UCSD-AML1 (cell line): ENCODE measurements around the gene CATSPER3.

Experiments used
- DNase-seq: peaks from one replicate; lab custom pipeline; 2025; ENCODE audit not compliant: unreplicated experiment; lab: John Stamatoyannopoulos, UW

The CATSPER3 gene

DNA sequence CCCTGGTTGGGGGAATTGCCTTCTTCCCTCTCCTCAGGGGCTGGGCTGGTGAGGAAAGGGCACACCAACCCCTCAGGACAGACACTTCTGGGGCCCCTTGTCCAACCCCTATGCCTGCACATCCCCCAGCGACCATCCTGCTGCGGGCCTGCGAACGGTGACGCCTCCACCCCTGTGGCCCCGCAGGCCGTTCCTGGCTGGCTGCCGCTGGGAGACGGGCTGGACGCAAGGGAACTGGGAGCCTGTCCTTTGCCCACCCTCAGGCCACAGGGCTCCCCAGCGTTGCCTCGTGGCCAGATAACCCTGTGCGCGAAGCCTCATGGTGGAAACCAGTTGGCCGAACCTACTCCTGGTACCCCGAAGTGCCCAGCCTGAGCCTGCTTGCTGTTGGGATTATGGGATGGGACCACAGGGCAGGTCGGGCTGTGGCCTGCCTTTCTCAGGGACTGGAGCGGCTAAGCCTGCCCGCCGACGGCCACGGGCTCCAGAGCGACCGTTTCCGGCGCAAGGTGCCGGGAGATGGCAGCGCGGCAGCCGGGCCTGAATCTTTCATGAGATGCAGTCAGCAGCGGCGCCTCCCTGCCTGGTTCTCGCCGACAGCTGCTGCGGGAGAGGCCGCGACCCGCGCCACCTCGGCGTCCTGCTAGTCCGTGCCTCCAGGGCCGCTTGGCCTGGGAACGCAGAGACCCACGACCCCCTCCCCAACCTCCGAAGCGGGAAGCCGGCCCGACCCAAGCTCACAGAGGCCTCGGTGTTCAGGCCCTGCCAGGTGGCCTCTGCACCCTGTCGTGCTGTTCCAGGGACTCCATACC, 72.8 kb downstream of the CATSPER3 start:
- no peak for DNase-seq

DNA sequence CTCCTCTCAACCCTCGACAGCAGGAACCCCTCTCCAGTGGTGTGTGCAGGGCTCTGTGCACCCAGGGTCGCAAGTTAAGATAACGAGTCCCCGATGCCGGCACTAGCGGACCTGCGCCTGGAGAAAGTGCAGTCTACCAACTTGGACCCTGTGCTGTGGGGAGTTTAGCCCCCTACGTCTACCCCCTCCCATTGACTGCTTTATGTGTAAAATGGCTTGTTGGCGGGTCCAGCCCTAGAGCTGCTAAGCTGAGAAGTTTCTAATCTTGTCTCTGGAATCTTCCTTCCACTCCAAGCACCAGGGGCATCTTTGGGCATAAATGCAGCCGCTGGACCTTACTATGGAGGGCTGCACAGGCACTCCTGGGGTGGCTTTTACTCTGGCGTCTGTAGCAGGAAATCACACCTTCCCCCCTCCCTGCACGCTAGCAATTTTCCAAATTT, 73.5 kb downstream of the CATSPER3 start:
- DNase-seq, result no peak

DNA sequence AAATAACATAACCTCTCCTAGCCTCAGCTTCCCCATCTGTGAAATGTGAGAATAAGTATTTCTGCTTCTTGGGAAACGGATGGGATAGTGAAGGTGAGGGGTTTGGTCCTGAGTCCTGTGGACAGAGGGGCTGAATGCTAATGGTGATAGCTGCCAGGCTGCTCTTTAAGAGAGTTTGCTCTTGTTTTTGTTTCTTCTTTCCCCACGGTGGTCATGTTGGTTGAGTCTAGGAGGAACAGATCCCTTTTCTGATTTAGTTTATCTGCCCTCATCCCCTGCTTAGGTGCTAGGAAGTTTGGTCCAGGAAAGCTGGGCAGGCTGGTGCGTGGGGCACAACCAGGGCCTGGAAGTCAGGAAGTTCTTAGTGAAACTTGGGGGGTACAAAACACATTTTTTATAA, 74.0 kb downstream of the CATSPER3 start:
- no peak for DNase-seq

DNA sequence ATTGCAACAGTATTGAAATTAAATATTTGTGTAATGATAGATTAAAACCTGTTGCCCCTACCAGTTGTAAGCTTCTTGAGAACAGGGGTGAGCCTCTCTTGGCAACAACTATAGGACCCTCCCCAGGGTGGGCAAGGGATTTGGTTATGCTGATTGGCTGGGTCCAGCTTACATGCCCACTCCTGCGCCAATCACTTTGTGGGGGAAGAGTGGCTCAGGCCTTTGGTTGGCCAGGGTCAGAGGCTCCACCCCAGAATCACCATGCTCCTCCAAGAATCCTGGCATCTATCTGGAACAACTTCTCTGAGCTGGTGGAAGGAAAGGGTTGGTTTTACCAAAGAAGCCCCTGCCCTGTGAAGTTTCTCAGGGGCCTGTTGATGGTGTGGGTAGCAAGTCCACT, 74.9 kb downstream of the CATSPER3 start:
- DNase-seq, result no peak

DNA sequence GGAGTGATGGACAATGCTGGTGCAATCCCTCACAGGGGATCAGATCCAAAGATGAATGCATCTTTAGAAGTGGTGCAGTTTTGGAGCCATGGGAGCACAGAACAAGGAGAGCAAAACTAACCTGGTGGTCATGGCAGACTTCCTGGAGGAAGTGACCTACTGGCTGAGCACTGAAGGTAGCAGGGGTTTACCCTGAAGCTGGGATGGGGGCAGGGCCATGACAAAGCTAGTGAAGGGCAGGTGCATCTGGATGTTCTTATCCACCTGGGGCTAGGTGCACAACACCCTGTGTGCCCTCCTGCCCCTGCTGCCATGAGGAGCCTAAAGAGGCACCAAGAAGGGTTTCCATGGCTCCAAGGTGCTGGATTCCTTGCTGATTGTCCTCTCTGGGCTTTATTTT, 77.8 kb downstream of the CATSPER3 start:
- no peak for DNase-seq

DNA sequence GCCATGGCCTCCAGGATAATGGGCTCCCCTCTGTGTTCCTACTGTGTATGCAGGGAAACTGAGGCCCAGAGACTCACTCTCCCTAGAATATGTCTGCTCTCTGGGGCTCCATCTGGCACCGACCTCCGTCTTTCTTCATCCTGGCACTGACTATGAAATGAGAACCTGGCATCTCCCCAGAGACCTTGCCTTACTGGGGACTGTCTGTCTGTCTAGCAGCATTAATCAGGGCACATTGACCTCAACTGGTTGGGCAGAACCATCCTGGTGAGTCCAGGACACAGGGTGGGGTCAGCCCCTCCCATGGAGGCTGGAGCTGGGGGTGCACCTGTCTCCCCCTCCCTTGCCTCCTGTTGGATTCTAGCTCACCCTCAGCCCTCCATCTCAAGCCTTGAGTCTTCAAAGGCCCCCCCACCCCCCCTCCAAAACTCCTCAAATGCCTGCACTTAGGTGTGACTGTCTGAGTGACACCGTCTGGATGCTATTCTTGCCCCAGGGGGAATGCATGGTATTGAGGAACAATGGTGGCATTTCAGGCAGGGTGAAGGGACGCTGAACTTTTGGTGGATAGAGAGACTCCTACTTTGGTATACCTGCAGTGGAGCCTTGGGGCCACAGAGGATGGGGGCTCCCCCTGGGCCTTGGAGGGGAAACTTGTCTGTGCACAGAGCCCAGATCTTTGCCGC, 79.1 kb downstream of the CATSPER3 start:
- no peak for DNase-seq

DNA sequence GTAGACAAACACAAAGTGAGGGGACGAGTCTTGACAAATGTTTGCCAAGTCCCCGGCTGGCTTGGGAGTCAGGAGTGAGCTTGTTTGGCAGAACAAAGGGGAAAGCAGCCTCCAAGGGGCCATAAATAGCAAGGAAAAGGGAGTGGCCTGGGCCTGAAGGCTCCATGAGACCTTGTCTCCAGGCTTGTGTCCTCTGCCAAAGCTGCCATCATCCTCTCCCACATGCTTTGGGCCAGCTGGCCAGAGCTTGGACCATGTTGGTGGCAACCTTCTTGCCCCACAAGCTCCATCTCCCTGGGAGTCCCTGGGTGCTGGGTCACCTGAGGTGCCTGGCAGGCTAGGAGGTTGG, 79.6 kb downstream of the CATSPER3 start:
- no peak for DNase-seq

DNA sequence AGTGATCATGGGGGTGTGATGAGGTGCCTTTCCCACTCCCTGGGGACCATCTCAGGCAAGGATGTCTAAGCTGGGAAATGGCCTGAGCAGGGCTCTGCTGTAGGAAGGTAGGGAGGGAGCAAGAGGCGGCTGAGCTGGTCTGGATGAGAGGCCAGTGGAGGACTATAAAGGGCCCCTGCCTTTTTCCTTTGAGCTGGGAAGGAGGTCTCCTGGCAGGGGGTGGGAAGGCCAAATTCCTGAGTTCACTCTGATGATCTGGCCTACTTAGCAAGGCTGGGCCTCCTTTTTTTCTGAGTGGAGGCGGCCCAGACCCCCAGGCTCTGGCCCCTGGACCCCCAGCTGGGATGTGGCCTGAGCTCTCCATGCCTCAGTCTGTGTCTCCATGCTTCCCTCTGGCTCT, 80.6 kb downstream of the CATSPER3 start:
- no peak for DNase-seq

DNA sequence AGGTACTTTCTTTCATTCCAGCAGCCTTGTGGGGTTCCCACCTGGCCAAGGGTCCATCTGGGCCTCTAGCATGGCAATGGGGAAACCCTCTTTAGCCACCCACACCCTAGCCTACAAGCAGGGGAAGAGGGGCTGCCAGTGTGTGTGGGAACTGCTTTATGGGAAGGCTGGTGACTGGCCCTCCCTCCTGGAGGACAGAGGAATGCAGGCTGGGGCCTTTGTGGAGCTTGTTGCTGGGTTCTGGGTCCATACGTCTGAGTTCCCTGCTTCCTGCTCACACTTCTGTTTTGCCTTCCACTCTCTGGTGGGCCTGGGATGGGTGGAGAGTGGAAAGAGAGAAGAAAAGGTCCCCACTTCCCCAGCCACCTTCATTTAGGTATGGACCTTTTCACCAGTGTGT, 81.2 kb downstream of the CATSPER3 start:
- no peak for DNase-seq

DNA sequence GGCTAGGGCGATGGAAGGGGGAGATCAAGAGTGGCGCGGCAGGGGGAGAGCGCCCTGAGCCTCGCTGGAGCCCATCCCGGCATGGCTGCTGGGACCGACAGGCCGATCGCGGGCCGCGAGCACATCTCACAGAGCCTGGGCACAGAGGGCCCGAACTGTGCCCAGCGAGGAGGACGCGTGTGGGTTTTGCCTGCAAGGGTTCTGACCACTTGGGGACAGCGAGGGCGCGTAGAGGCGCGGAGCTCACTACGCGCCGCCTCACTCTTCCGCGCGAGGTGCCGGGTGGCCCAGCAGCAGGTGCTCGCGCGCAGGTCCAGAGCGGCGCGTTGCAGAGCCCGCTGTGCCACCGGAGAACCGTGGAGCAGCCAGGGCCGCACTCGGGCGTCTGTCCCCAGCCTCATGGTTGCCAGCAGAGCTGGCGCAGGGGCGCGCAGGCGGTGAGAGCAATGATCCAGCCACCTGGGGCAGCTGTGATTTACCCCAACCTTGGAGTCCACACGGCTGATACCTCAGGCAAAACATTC, 82.6 kb downstream of the CATSPER3 start:
- no peak for DNase-seq

DNA sequence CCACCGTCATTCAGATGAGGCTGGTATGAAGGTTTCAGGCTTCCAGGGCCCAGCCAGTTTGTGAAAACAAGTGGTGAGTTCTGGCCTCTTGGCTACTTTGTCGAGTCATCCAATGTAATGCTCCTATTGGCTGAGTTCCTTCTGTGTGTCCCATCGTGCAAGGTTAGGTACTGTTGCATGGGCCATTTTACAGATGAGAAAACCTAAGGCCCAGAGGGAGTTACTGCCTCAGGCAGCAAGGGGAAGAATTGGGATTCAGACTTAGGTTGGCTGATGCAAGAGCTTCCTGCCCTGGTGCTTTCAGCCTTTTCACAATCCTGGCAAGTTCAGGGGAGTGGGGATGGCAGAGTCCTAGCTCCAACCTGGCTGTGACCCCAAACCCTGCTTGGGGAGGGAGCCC, 83.7 kb downstream of the CATSPER3 start:
- DNase-seq, result no peak

DNA sequence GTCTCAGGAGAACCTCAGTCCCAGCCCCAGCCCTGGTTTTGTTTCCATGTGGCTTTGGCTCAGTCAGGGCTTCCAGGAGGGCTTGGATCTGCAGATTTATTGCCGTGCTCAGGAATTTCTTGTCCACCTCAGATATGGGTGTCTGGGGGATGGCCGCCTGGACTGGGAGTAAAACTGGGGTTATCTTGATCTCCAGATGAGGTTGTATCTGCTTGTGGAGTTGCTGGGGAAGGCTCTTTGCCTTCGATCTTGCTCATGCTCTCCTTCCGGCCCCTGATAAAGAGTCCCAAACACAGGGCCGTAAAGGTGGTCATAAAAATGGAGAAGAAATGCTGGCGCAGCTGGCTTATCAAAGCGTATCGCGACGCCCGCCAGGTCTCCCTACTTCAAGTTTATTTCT, 84.2 kb downstream of the CATSPER3 start:
- no peak for DNase-seq

DNA sequence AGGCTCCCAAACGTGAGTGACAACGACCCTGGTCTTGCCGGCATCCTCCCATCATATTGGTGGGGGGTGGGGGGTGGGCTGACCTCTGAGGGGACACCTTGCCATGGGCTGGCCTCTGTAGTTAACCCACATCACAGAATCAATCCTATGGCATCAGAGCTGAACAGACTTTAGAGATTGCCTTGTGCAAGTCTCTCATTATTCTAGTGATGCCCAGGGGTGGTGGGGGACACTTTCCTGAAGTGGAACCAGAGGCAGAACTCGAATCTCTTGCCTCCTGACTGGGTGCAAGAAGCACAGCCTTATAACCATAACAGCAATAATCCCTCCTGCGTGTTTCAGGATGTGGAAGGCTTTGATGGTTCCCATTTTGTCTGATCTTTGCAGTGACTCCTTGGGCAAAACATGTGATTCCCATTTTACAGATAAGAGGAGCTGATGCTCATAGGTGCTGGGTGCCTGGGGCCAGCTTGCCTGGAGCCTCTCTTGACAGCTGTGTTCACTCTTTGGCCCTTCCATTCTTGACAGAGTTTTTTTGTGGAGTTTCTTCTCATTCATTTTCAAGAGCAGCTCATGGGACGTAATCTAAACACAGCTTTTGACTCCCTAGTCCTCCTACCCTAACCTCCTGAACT, 84.9 kb downstream of the CATSPER3 start:
- DNase-seq, result no peak

DNA sequence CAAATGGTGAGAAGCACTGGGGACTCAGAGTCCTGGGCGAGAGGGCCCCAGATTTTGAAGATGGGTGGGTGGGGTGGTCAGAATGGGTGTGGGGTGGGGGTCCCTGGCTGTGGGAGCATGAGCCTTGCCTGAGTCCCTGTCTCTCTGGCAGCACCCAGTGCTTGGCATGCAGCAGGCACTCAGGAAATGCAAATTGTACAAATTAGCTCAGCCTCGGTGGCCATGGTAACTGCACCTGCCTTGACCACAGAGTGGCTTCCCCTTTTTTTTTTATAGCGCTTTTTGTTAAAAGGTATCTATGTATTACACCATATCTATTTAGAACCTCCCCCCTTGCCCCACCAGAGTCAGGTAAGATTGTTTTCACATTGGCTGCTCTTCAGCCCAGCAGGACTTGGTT, 85.6 kb downstream of the CATSPER3 start:
- DNase-seq, result no peak

DNA sequence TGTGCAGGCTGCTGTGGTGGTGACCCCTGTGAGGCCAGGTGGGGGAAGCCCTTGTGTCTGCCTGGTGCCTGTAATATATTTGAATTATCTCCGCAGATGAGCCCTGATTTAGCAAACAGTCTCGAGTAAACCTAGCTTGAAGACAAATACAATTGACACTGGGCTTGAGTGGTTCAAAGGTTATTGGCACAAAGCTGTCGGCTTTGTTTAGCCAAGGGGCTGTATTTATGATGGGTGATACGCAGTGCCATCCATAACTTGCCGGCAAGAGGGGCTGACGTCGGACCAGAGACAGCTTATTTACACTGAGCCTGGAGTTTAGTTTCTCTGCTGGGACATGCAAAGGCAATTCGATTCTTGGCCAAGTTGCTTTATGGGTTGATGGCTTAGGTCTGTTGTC, 86.3 kb downstream of the CATSPER3 start:
- no peak for DNase-seq

DNA sequence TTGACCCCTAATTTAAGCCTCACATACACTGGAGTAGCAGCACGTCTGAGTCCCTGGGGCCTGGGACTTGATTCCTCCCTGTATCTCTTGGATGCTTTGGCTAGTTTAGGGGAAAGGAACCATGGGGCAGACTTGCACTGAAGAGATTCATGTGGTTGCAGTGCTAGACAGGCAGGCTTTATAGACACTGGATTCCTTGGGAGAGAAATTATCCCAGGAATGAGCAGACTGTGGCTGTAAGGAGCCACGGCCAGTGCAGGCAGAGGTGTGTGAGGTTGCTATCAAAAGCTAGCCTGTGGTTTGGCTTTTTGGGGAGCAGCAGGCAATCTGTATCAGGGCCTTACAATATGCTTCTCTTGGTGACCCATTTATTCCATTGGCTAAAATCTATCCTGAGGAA, 86.8 kb downstream of the CATSPER3 start:
- DNase-seq, result no peak

DNA sequence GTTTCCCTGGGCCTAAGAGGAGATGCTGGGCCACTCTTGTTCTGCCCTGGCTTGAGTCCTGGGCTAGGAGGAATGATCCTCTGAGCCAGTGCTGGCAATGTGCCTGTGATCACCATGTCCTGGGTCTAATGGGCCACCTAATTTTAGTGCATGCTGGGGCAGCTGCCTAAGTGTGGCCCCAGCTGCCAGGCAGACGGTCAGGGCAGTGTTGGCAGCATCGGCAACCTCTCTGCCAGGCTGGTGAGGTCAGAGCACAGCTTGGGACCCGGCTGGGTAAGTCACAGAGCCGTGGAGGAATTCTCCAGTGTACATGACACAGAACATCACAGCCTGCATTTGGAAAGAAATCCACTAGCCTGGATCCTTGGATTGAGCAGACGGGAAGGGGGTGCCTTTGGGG, 87.7 kb downstream of the CATSPER3 start:
- DNase-seq, result no peak

DNA sequence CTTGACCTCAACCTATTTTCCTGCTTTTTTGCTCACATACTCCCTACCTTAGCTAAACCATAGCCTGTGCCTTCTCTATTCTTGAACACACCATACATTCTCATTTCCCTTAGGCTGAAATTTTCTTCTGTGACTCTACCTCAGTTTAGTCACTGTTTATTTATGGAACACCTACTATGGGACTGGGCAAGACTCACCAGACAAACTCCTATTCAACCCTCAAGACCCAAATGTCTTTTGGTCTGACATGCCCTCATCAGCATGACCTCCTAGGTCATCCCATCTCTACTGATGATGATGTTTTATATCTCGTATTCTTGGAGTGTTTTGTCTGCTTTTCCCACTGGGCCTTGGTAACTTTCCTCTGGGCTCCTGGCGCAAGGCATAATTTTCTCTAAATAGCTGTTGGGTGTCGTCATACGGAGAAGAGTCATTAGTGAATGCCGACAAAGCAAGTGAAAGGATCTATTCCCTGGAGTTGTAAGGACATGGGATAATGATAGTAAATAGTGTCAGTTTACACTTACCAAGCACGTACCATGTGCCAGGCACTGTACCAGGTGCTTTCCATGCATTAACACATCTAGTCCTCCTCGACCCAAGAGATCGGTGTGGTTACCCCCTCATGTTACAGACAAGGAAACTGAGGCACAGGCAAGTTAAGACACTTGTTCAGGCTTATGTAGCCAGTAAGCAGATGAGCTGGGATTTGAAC, 88.8 kb downstream of the CATSPER3 start:
- no peak for DNase-seq

DNA sequence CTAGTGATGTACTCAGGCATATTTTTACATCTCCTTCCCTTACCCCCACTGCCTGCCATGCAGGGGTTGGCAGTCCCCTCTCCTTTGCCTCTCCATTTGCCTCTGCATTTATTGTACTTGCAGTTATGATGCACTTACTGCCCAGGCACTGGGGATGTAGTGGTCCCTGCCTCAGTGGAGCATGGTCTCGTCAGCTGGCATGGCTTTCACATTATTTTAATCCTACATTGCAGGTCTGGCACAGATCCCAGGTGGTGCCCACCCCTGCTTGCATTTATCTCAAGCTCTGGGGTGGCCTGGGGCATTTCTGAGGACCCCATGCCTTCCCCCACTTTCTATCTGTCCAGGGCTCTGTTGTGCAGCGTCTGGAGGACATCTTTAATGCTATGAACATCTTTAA, 89.5 kb downstream of the CATSPER3 start:
- no peak for DNase-seq

DNA sequence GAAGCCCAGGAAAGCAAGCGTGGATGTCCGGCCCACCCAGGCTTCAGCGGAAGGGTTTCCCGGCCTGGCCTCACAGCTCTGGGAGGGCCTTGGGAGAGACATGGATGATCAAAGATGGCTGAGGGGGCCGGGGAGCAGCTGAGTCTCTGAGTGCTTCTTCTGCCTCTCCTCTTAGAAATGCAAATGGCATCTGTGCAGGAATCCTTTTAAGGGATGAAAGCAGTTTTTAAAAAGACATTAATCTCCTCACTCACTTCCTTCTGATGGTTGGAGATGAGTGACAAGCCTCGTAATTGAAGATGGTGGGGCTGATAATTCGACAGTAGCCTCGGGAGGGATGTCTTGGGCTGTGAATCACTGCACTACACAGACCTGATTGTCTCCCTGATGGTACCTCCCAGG, 90.6 kb downstream of the CATSPER3 start:
- no peak for DNase-seq
